Stimulated activated CD4-positive, alpha-beta T cell treated with anti-CD3 and anti-CD28 coated beads, Interleukin-2, amount 100 ng/mL, for 48 hours (primary cell): Measurements from ENCODE around the gene COPS8.
A peak's percentile ranks its signal among the peaks of the same experiment; 100 is the strongest.

Experiments
- DNase-seq, 2 donors: peaks; one replicate each; pipeline ENCODE4 v3.0.0-alpha.2; 2020

COPS8 gene

DNA sequence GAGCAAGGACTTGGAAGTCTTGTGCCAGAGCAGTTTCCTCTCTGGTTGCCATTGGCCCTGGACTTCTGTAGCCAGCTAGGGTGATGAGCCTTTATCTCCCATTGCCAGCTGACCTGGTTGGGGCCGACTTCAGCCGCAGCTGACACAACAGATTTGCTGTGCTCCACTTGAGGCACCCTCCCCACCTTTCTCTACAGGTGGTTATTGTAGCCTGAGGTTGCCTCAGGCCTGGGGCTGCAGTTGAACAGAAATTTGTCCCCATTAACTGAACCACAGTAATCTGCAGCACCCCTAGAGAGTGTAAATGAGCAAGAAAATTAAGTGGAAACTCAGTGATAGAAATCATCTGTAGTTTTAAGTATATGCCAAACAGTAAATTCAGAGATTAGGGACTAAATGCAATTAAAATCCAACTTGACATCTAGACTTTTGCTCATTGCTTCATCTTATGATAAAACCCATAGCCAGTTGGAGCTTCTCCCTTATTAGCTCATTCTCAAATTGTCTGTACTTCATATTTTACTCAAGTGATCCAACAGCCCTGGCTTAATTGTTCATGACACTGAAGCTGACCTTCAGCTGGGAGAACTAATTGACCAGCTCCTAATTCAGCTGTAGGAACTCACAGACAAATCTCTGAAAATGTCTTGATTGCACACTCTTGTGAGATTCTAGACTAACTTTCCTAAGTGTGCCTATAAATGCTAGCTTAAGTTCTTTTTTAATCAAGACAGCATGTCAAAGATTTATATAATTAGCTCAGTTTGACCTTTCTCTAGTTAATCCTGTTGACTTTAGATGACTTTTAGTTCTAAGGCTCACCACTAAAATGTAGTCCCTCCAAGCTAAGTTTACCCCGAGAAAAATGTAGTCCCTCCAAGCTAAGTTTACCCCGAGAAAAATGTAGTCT lies 48.9 kb downstream of the COPS8 start:
- DNase-seq, result no peak

DNA sequence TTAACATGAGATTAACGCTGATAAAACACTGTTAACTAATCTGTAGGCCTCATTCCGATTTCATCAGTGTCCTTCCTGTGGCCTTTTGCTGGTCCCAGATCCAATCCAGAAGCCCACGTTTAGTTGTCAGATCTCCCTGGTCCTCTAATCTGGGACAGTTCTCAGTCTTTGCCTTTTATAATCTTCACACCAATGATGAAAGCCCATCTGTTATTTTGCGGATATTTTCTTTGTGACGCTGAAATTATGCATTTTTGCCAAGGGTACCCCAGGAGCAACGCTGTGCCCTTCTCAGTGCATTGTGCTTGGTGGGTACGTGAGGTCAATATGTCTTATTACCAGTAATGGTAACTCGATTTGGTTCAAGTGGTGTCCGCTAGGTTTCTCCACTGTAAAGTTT lies 51.1 kb downstream of the COPS8 start:
- DNase-seq, result no peak

DNA sequence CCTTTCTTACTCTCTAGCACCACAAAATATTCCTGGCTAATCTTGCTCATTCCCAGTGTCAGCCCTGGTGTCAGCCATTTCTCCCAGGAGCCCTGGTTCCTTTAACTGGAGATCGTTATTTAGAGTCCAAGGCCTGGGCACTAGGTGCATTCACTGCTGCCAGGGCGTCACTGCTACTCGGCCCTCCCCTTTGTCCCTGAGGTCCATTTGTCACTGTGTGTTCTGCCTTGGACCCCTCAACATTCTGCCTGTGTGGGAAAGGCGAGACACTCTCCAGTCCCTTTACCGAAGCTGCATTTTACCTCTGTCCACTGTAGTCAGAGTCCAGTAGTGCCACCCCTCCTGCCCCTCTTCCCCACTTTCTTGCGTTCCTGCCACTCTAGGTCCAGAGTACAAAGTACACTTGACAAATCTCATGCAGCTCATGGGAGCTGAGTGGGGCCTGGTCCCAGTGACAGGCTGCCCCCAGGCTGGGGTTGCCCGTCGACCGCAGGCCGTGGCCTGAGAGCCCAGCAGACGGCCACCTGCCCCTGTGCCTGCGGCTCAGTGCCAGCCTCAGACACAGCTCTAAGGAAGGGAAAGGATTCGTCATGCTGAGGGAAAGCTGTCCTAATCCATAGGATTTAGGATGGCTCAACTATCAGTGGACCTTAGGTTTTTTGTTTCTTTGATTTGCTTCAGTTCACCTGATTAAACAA lies 52.1 kb downstream of the COPS8 start:
- no peak for DNase-seq

DNA sequence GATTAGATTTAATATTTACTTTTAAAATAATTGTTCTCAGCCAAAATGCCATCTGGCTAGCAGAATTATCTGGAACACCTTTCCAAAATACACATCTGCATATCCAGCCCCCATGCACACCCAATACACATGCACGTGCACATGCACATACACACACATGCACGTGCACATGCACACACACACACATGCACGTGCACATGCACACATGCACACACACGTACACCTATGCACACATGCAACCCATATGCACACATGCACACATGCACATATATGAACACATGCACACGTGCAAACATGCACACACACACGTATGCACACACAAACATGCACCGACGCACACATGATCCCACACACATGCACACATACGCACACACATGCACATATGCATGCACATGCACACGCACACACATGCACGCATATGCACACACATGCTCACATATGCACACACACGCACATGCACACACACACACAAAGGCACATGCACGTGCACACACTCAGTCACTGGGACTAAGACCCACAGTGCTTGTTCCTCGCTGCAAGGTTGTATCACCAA lies 53.5 kb downstream of the COPS8 start:
- no peak for DNase-seq

DNA sequence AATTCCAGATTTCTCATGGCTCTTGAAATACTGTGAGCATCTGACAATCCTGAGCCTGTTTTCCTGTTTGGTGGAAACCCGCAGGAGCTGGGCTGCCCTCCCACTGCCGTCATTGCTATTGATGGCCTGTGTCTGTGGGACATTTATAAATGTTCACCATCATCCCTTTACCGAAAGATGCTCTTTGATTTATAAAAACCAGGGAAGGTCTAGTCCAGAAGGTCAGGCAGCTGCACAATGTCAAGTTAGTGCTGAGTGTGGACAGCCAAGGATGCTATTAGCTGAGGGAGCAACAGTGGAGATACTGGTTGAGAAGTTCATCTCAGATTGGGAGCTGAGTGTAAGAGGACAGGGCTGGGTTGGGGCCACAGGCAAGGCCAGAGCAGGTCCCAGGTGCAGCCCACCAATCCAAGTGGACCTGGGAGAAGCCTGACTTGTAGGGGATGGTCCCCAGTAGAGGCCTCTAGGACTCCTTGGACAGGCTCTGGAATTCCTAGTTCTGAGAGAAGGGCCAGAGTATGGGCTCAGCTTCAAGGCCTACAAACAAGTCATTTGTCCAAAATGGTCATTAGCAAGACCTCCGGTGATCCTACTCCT lies 55.1 kb downstream of the COPS8 start:
- no peak for DNase-seq

DNA sequence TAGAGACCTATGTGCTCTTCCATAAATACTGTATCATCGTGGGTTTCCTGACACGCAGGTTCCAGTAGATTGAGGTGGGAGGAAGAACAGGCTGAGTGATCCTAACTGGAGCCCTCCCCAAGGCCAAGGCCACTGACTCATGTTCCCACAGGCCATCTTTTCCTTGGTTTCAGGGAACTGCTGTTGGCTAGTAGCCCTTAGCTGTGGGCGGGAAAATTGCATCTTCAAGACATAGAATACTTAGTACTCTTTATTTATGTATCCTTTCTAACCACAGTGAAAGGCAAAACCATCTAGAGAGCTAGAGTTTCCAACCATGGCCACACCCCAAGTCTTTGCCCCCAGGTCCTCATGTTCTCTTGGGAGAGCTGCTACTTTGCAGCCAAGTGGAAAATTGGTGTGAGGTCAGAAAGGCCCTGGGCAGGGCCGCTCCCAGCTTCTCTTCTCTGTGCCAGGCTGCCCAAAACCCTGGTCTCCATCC lies 55.9 kb downstream of the COPS8 start:
- DNase-seq, result no peak

DNA sequence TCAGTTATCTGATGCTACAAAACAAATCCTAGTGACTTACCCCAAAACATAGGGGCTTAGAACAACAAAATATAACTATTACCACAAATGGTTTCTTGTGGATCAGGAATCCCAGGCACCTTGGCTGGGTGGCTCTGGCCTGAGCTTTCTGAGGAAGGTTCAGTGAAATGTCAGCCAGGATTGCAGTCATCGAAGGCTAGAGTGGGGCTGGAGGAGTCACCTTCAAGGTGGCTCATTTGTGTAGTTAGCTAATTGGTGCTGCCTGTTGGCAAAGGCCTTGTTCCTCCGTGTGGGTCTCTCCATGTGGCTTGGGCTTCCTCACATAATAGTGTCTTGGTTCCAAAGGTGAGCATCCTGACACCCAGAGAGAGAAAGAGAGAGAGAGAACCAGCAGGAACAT lies 57.4 kb downstream of the COPS8 start:
- no peak for DNase-seq

DNA sequence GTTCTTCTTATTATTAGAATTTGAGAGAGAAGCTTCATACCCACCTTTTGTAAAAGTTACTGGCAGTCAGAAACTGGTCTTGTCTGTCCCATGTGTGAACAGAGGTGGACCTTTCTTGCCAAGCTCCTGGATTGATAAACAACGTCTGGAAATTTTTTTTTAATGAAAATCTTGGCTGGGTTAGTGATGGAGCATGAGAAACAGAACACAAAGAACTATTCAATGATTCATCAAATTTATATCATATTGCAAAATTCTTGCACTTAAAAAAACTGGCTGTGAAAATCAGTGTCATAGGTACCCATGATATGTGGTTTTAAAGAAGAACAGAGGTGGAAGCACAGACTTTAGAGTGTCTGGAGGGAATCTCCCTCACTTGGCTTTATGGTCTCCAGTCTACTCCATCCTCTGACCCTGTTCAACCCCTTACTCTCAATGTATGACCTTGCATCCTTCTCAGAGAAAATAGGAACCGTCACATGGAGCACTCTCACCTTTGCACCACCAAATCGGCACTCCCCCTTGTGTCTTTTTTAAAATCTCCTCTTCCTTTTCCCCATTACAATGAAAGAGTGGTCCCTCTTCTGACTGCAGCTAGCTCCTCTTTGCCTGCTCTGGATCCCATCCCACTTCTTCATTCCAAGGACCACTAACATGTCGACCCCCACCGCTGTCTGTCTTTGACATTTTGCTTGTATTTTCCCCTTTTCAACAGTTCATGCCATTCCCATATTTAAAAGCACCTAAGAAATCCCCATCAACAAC lies 58.2 kb downstream of the COPS8 start:
- DNase-seq, result no peak

DNA sequence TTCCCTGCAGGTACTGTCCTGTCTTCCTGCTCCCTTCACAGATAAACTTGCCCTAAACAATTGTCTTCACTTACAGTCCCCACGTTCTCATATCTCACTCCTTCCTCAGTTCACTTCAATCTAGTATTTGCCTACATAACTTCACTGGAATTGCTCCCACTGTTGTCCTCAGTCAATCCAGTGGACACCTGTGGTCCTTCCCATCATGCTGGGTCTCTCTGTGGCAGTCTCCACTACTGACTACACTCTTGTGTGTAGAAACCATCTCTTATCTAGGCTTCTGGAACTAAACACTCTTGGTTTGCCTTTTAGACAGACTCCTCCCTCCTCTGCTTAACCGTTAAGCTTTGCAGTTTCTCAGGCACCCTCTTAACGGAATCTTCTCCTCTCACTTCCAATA lies 58.8 kb downstream of the COPS8 start:
- DNase-seq, result no peak

DNA sequence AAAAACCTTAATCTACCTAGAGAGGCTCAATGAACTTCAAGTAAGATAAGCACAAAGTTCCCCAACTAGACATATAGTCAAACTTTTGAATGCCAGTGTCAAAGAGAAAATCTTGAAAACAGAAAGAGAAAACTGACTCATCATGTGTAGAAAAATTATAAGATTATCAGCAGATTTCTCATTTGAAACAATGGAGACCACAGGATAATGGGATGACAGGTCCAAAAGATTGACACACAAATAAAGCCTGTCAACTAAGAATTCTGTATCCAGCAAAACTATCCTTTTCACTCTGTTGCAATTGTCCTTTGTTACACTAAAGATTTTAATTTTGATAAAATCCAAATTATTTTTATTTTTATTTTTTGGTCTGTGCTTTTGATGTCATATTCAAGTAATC lies 61.6 kb downstream of the COPS8 start:
- DNase-seq, result no peak

DNA sequence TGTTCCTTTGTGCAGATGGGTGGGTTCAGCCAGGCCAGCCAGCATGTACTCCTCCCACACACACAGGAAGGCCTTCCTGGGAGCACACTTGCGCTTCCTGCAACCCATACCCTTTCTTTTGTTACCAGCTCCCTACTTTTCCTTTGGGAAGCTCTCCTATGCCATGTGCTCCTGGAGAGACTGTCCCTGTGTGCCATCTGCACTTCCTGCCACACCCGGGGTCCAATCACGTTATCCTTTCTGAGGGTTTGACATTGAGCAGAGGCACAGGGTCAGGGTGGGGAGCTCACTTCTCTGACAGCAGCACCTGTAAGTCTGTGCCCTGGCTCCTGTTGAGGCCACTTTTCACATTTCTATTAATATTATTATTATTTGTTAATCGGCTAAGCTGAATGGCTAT lies 62.9 kb downstream of the COPS8 start:
- DNase-seq, result no peak

DNA sequence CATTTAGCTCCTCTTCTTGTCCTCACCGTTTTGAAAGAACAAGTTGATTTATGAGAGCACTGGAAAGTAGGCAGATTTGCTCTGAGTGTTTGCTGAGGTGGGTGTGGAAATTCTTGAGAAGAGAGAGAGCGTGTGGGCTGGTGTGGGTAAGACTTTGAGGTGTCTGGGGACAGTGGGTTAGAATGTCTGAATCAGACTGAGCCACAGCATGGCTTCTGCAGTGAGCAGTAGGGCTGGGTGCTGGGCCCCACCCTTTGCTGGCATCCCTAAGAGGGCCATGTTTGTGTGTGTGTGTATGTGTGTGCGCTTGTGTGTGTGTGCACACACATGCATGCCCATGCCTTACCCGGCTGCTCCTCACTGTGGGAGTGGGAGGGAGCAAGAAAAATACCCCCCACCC lies 63.7 kb downstream of the COPS8 start:
- peak in 1 of 2 donors; percentile 39 for DNase-seq
